ENCODE data around the gene DSCAM. TPM values are rescaled to one million over a fixed set of nuclear protein-coding genes. Genes with fewer than 3 reads are reported as not detected.

DSCAM gene
- polyA plus RNA-seq, 3 donors: not detected

DNA sequence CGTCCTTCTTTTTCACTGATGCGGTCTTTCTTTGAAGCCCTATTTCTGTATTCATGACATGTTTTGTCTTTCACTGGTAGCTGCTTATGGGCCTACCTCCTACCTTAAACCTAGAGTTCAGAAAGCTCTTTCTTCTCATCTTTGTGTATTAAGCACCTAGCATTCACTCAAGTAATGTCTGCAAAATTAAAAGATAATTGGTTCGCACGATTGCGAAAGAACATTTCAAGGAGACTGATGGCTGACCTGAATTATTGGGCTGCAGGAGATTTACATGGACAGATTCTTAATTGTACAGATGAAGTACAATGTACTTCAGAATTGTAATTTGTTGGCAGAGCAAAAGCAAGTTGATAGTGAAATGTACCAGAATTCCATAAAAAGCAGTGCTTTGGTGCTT is 773.3 kb downstream of the DSCAM start:
- no peak overlapping the region for H3K4me3 ChIP-seq (replicated peaks in 1 of 3; ENCODE audit: low read depth in 2 of 3, low read length in 3 of 3)
- intact Hi-C loops (cut with micrococcal nuclease): no loop called here

DNA sequence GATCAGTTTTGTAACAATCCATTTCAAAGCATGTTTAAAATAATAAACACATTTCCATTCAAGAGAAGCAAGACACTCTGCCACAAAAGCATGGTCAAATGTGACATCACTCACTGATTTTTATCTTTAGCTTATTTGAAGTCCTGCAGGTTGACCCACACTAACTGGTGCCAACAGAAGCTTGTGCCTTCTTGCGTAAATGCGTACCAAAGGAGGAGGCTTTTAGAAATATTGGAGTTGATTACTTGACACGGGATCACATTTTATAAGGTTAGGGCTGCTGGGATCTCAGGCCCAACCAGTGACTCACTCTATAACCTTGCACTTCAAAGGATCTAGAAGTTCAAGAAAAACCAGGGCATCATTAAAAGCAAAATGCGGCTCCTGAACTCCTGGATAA is 776.1 kb downstream of the DSCAM start:
- intact Hi-C loops (cut with micrococcal nuclease): no loop called here
- no peaks in the 10 kb centered on the region for H3K4me1 Mint-ChIP-seq
- H3K4me2 ChIP-seq (replicated peaks; ENCODE audit: extremely low read depth, low read length, poor library complexity, severe bottlenecking): no peak overlapping the region
- H3K27me3 Mint-ChIP-seq (ENCODE audit: low read depth in 3 of 3): peaks cover 0 to 4% (median 2%) of the 10 kb centered on the region in 3 donors
- no peaks in the 10 kb centered on the region for H4K20me1 ChIP-seq (ENCODE audit: insufficient read depth, low read length)
- 67% methylated on average over 1 of the region's 4 CpGs for WGBS (ENCODE audit: insufficient coverage)
- no peak overlapping the region for H3K27ac Mint-ChIP-seq
- H2AFZ ChIP-seq (ENCODE audit: insufficient read depth, low read depth, low read length, poor library complexity, severe bottlenecking): no peak overlapping the region
- peaks cover 0 to 5% (median 0%) of the 10 kb centered on the region in 7 donors for H3K9me3 Mint-ChIP-seq
- peaks cover 0 to 5% of the 10 kb centered on the region in 2 donors for H3K9me3 ChIP-seq (replicated peaks in 1 of 2; ENCODE audit: control insufficient read depth in 1 of 2, insufficient read depth in 1 of 2, low read length in 2 of 2)
- no peak overlapping the region for H3K4me3 Mint-ChIP-seq
- H3K36me3 ChIP-seq (replicated peaks in 1 of 2; ENCODE audit: control insufficient read depth in 1 of 2, insufficient read depth in 2 of 2, low read length in 2 of 2): no peaks in the 10 kb centered on the region
- H3K27ac ChIP-seq (ENCODE audit: low read depth in 1 of 2, low read length in 2 of 2): no peak overlapping the region
- H3K79me2 ChIP-seq (ENCODE audit: insufficient read depth, low read length): no peaks in the 10 kb centered on the region
- H3K4me3 ChIP-seq (replicated peaks in 1 of 3; ENCODE audit: low read depth in 2 of 3, low read length in 3 of 3): no peak overlapping the region
- DNase-seq: no peak
- TF ChIP-seq, protein P1, sequence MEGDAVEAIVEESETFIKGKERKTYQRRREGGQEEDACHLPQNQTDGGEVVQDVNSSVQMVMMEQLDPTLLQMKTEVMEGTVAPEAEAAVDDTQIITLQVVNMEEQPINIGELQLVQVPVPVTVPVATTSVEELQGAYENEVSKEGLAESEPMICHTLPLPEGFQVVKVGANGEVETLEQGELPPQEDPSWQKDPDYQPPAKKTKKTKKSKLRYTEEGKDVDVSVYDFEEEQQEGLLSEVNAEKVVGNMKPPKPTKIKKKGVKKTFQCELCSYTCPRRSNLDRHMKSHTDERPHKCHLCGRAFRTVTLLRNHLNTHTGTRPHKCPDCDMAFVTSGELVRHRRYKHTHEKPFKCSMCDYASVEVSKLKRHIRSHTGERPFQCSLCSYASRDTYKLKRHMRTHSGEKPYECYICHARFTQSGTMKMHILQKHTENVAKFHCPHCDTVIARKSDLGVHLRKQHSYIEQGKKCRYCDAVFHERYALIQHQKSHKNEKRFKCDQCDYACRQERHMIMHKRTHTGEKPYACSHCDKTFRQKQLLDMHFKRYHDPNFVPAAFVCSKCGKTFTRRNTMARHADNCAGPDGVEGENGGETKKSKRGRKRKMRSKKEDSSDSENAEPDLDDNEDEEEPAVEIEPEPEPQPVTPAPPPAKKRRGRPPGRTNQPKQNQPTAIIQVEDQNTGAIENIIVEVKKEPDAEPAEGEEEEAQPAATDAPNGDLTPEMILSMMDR (IDR thresholded peaks at IDR 0.05): no peak
- no peaks in the 10 kb centered on the region for H3K36me3 Mint-ChIP-seq
- no peak overlapping the region for H3K9ac ChIP-seq (ENCODE audit: insufficient read depth, low read length, poor library complexity, severe bottlenecking)
- no peaks in the 10 kb centered on the region for H3K4me1 ChIP-seq (ENCODE audit: control insufficient read depth in 1 of 2, insufficient read depth in 2 of 2, low read length in 2 of 2)
- no peaks in the 10 kb centered on the region for H3K27me3 ChIP-seq (ENCODE audit: control insufficient read depth in 2 of 2, insufficient read depth in 2 of 2, low read length in 2 of 2)

More for the DNA sequence above, 773.3 kb downstream of the DSCAM start:
- H3K4me1 ChIP-seq (ENCODE audit: control insufficient read depth in 1 of 2, insufficient read depth in 2 of 2, low read length in 2 of 2): no peaks in the 10 kb centered on the region
- WGBS (ENCODE audit: insufficient coverage): 100% methylated on average over 3 of the region's 5 CpGs
- H3K9me3 Mint-ChIP-seq: peaks cover 0 to 5% (median 0%) of the 10 kb centered on the region in 7 donors
- TF ChIP-seq, protein P1 (IDR thresholded peaks at IDR 0.05): no peak
- no peak overlapping the region for H3K27ac Mint-ChIP-seq
- no peak for DNase-seq
- H3K4me2 ChIP-seq (replicated peaks; ENCODE audit: extremely low read depth, low read length, poor library complexity, severe bottlenecking): no peak overlapping the region
- no peaks in the 10 kb centered on the region for H3K36me3 Mint-ChIP-seq
- no peak overlapping the region for H3K9ac ChIP-seq (ENCODE audit: insufficient read depth, low read length, poor library complexity, severe bottlenecking)
- H3K9me3 ChIP-seq (replicated peaks in 1 of 2; ENCODE audit: control insufficient read depth in 1 of 2, insufficient read depth in 1 of 2, low read length in 2 of 2): peaks cover 0 to 5% of the 10 kb centered on the region in 2 donors
- H3K27me3 ChIP-seq (ENCODE audit: control insufficient read depth in 2 of 2, insufficient read depth in 2 of 2, low read length in 2 of 2): no peaks in the 10 kb centered on the region
- H3K27ac ChIP-seq (ENCODE audit: low read depth in 1 of 2, low read length in 2 of 2): no peak overlapping the region
- peaks cover 0 to 4% (median 2%) of the 10 kb centered on the region in 3 donors for H3K27me3 Mint-ChIP-seq (ENCODE audit: low read depth in 3 of 3)
- no peaks in the 10 kb centered on the region for H4K20me1 ChIP-seq (ENCODE audit: insufficient read depth, low read length)
- no peaks in the 10 kb centered on the region for H3K79me2 ChIP-seq (ENCODE audit: insufficient read depth, low read length)
- no peak overlapping the region for H2AFZ ChIP-seq (ENCODE audit: insufficient read depth, low read depth, low read length, poor library complexity, severe bottlenecking)
- H3K36me3 ChIP-seq (replicated peaks in 1 of 2; ENCODE audit: control insufficient read depth in 1 of 2, insufficient read depth in 2 of 2, low read length in 2 of 2): no peaks in the 10 kb centered on the region
- H3K4me3 Mint-ChIP-seq: no peak overlapping the region
- H3K4me1 Mint-ChIP-seq: no peaks in the 10 kb centered on the region
